HUES48 (cell line): ENCODE data around the gene CCDC3.

ENCODE experiments used
- H3K27ac ChIP-seq: one replicate; pipeline ENCODE4 v1.7.0; 2013; ENCODE audit warnings: low read depth, low read length, inconsistent platforms
- H3K27me3 ChIP-seq: 2 replicates; pipeline ENCODE4 v1.6.1; 2013; ENCODE audit warnings: mild to moderate bottlenecking, low read length; ENCODE audit not compliant: control insufficient read depth, insufficient read depth
- H3K36me3 ChIP-seq: 2 replicates; pipeline ENCODE4 v1.6.1; 2013; ENCODE audit warnings: low read length; ENCODE audit not compliant: control insufficient read depth, insufficient read depth
- H3K4me1 ChIP-seq: 2 replicates; pipeline ENCODE4 v1.6.1; 2013; ENCODE audit warnings: mild to moderate bottlenecking, low read length; ENCODE audit not compliant: control insufficient read depth, insufficient read depth
- H3K4me3 ChIP-seq: 2 replicates; pipeline ENCODE4 v1.5.1; 2013; ENCODE audit warnings: mild to moderate bottlenecking, low read depth, low read length
- H3K9ac ChIP-seq: 2 replicates; pipeline ENCODE4 v1.6.1; 2013; ENCODE audit warnings: mild to moderate bottlenecking, low read depth, low read length, moderate library complexity
- H3K9me3 ChIP-seq: 2 replicates; pipeline ENCODE4 v1.6.1; 2013; ENCODE audit warnings: low read length; ENCODE audit not compliant: control insufficient read depth, insufficient read depth

The CCDC3 gene

DNA sequence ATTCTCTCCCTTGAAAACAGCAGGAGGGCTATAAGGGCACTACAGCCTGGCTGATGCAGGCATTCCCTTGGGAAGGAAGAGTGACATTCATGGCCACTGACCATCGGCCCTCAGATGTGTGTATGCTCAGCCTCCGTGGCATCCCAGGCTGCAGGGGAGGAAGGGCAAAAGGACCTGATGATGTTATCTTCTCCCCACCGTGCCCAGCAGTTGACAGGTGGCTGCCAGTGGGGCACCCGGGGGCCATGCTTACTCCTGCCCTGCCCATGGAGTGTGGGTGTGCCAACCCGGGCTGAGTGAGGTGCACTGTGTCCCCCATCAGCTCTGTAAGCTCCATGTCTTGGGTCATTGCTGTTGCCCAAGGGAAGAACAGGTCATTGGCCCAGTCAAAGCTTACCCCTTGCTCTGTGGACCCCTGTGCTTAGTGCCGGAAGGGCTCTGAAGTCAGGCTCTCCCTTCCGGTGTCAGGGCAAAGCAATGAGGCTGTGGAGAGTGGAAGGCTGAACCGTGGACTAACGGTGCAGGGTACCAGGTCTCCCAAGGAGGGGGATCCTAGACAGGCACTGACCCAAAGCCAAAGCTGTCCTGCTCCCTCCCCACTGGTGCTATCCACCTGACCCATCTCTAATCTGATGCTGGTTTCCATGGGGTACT lies 92.2 kb downstream of the CCDC3 start:
- H3K36me3 ChIP-seq: no peaks in the 10 kb centered on the region
- H3K9me3 ChIP-seq: no peaks in the 10 kb centered on the region
- no peaks in the 10 kb centered on the region for H3K4me1 ChIP-seq
- H3K9ac ChIP-seq: no peak overlapping the region
- no peaks in the 10 kb centered on the region for H3K27me3 ChIP-seq
- H3K4me3 ChIP-seq: no peak overlapping the region
- no peak overlapping the region for H3K27ac ChIP-seq

DNA sequence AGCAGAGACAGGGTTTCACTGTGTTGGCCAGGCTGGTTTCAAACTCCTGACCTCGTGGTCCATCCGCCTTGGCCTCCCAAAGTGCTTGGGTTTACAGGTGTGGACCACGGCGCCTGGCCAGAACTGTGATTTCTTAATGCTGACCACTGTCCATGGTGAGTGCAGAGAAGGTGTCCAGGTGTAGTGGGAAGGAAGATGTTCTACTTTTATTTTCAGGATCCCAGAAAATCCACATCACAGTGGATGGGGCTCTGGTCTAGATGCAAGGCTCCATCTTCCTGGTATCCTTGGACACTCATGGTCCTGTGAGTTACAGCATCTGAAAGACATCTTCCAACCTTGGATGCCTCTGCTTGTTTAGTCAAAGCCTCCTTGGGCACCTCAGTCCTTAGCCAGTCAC lies 92.7 kb downstream of the CCDC3 start:
- Histone ChIP-seq H3K4me3 (no peak overlapping the region), H3K27me3 (no peaks in the 10 kb centered on the region), H3K4me1 (no peaks in the 10 kb centered on the region), H3K9me3 (no peaks in the 10 kb centered on the region), H3K36me3 (no peaks in the 10 kb centered on the region), H3K27ac (no peak overlapping the region), H3K9ac (no peak overlapping the region)

DNA sequence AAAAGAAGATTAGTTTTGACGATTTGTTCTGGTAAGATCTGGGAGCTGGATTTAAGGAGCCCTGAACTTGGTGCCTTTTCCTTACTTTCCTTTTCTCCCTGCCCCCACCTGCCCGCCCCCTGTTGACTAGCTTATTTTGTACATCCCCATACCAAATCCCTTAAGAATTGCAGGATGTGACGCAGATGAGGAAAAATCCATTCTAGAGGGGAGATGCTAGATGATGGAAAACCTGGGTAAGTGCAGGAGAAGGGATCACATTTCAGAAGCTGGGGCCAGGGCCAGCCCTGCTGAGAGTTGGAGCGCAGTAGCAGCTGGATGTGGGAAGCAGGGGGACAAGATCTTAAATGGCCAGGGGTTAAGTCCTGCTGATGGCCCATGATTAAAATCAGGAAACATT lies 93.9 kb downstream of the CCDC3 start:
- H3K9ac ChIP-seq: no peak overlapping the region
- H3K9me3 ChIP-seq: no peaks in the 10 kb centered on the region
- H3K27me3 ChIP-seq: no peaks in the 10 kb centered on the region
- no peak overlapping the region for H3K4me3 ChIP-seq
- H3K36me3 ChIP-seq: no peaks in the 10 kb centered on the region
- H3K4me1 ChIP-seq: no peaks in the 10 kb centered on the region
- H3K27ac ChIP-seq: no peak overlapping the region

GRCh38 chr10:12906051-12906541 lies 95.4 kb downstream of the CCDC3 start:
- Histone ChIP-seq H3K9me3 (no peaks in the 10 kb centered on the region), H3K27me3 (no peaks in the 10 kb centered on the region), H3K27ac (no peak overlapping the region), H3K36me3 (no peaks in the 10 kb centered on the region), H3K4me3 (no peak overlapping the region), H3K9ac (no peak overlapping the region), H3K4me1 (no peaks in the 10 kb centered on the region)

DNA sequence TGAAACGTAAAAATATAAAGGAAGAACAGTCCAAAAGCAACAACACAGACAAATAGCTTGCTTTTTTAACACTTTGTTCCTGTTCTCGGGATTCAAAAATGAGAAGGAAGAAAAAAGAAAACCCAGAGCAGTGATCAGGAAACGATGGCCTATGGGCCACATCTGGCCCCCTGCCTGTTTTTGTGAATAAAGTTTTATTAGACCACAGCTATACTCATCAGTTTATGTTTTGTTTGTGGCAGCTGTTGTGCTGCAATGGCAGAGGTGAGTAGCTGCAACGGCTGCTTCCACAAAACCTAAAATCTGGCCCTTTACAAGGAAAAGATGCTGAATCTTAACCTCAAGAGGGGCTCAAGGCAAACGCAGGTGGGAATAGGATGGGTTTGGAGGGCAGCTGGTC lies 96.4 kb downstream of the CCDC3 start:
- Histone ChIP-seq H3K9me3 (no peaks in the 10 kb centered on the region), H3K27ac (no peak overlapping the region), H3K4me1 (no peaks in the 10 kb centered on the region), H3K36me3 (no peaks in the 10 kb centered on the region), H3K27me3 (no peaks in the 10 kb centered on the region), H3K9ac (no peak overlapping the region), H3K4me3 (no peak overlapping the region)

GRCh38 chr10:12902851-12903358 lies 98.6 kb downstream of the CCDC3 start:
- Histone ChIP-seq H3K9me3 (no peaks in the 10 kb centered on the region), H3K4me3 (no peak overlapping the region)

GRCh38 chr10:12902135-12902572 lies 99.4 kb downstream of the CCDC3 start:
- H3K27ac ChIP-seq: no peak overlapping the region
- H3K4me3 ChIP-seq: no peak overlapping the region
- H3K9ac ChIP-seq: no peak overlapping the region
- no peaks in the 10 kb centered on the region for H3K9me3 ChIP-seq
- no peaks in the 10 kb centered on the region for H3K27me3 ChIP-seq
- H3K36me3 ChIP-seq: no peaks in the 10 kb centered on the region
- peaks cover 4% of the 10 kb centered on the region; the same call in 1 of the 2 replicates for H3K4me1 ChIP-seq

More at GRCh38 chr10:12902851-12903358, 98.6 kb downstream of the CCDC3 start:
- Histone ChIP-seq H3K4me1 (no peaks in the 10 kb centered on the region), H3K27ac (no peak overlapping the region), H3K27me3 (no peaks in the 10 kb centered on the region), H3K36me3 (no peaks in the 10 kb centered on the region), H3K9ac (no peak overlapping the region)

DNA sequence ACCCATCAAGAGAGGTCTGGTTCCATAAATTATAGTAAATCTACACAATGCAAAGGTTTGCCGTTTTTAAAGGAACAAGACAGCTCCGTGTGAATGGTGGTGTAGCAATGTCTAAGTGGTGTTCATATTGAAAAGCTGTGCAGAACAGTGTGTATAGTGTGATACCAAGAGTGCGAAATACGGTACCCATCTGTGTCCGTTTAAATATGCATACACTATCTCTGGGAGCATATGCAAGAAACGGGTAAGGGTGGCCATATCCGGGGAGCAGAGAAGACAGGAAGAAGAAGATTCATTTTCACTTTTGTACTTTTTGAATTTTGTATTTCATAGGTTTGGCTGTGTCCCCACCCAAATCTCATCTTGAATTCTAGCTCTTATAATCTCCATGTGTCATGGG lies 102.0 kb downstream of the CCDC3 start:
- Histone ChIP-seq H3K27me3 (no peaks in the 10 kb centered on the region), H3K36me3 (no peaks in the 10 kb centered on the region), H3K9ac (no peak overlapping the region), H3K4me1 (peaks cover 6% of the 10 kb centered on the region; the same call in 1 of the 2 replicates), H3K27ac (no peak overlapping the region), H3K9me3 (no peaks in the 10 kb centered on the region), H3K4me3 (no peak overlapping the region)

- no peak overlapping the region for H3K4me3 ChIP-seq
- H3K4me1 ChIP-seq: peaks cover 6% of the 10 kb centered on the region; the same call in 1 of the 2 replicates
- H3K27ac ChIP-seq: no peak overlapping the region
- H3K27me3 ChIP-seq: no peaks in the 10 kb centered on the region
- no peaks in the 10 kb centered on the region for H3K36me3 ChIP-seq
- H3K9ac ChIP-seq: no peak overlapping the region
- H3K9me3 ChIP-seq: no peaks in the 10 kb centered on the region
These were observed 103.2 kb downstream of the CCDC3 start for GRCh38 chr10:12898271-12898670.

- no peaks in the 10 kb centered on the region for H3K9me3 ChIP-seq
These were observed 104.2 kb downstream of the CCDC3 start for GRCh38 chr10:12897278-12897677.

DNA sequence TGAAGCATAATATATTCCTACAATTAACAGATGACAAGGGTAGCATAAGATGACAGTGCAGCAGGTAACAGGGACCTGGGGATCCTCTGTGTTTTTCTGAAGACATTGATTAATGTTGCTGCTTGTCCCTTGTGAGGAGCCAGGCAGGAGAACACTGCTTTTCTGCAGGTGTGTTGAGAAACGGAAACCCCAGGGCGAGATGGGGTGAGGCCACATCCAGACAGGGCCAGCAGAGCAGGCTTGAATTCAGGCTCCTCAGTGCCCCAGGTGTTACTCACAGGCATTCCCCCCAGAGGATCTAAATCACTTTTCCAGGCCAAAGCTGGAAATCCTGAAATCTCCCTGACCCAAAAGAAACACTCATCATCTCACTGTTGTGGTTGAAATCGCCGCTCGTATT lies 105.3 kb downstream of the CCDC3 start:
- H3K9ac ChIP-seq: no peak overlapping the region
- peaks cover 6% of the 10 kb centered on the region; the same call in 1 of the 2 replicates for H3K4me1 ChIP-seq
- H3K27me3 ChIP-seq: no peaks in the 10 kb centered on the region
- H3K9me3 ChIP-seq: no peaks in the 10 kb centered on the region
- no peak overlapping the region for H3K27ac ChIP-seq
- H3K36me3 ChIP-seq: no peaks in the 10 kb centered on the region
- no peak overlapping the region for H3K4me3 ChIP-seq

More at GRCh38 chr10:12897278-12897677, 104.2 kb downstream of the CCDC3 start:
- no peaks in the 10 kb centered on the region for H3K36me3 ChIP-seq
- no peak overlapping the region for H3K27ac ChIP-seq
- no peaks in the 10 kb centered on the region for H3K27me3 ChIP-seq
- H3K4me3 ChIP-seq: no peak overlapping the region
- no peak overlapping the region for H3K9ac ChIP-seq
- H3K4me1 ChIP-seq: peaks cover 6% of the 10 kb centered on the region; the same call in 1 of the 2 replicates
